ENCODE measurements around the gene PCBP4.

Gene PCBP4

DNA sequence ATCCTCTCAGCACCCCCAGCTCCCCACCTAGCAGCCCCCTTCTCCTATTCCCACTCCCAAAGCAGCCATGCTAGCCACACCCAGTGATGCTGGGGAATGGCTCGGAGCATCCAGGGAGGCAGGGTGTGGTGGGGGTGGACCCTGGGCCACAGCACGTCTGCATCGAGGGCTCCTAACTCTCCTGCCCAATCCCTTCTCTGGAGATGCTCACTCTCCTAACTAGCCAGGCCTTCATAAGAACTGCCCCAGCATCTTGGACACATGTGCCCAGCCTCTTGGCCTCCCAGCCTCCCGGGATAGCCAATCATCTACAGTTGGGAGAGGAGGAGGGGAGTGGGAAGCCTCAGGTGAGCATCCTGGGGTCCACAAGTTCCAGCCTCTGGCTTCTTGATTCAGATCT lies 2.7 kb downstream of the PCBP4 start:
- H2AFZ ChIP-seq (ENCODE audit: low read depth), result no peak overlapping the region
- H3K27me3 ChIP-seq (ENCODE audit: insufficient read depth, low read depth), result no peaks in the 10 kb centered on the region
- no peak overlapping the region for H3K27ac ChIP-seq
- no peak for TF ChIP-seq CTCF (conservative IDR thresholded peaks at IDR 0.05; ENCODE audit: low read depth, low read length)
- no peaks in the 10 kb centered on the region for H4K20me1 ChIP-seq (ENCODE audit: insufficient read depth)
- no peak overlapping the region for H3K9ac ChIP-seq
- no peak overlapping the region for H3K4me2 ChIP-seq
- H3K79me2 ChIP-seq (ENCODE audit: insufficient read depth, low read depth), result no peaks in the 10 kb centered on the region
- no peak overlapping the region for H3K4me3 ChIP-seq (IDR thresholded peaks at IDR 0.05; ENCODE audit: insufficient read depth, low read depth, low read length)
- no peaks in the 10 kb centered on the region for H3K4me1 ChIP-seq (ENCODE audit: low read depth, poor library complexity, severe bottlenecking)
- H3K36me3 ChIP-seq (ENCODE audit: insufficient read depth), result no peaks in the 10 kb centered on the region

DNA sequence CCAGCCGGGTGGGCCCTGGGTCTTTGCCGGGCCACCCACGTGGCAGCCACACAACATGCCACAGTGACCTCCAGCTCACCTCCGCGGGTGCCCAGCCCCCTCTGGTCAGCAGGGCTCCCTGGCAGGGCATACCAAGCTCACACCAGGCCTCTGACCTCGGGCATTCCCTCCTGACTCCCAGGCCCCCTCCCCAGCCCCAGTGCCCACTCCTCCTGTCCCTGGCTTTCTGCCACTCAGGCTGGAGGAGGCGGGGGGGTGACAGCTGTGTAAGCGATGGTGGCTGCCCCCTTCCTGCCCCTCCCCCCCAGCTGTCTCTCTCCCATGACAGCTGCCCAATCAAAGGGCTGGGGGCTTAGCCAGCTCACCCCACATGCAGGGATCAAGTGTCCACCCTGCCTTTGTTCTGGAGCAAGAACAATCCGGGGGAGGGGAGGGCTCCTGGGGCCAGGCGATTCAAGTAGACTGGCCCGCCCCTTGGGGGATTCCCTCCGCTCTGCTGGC lies 3.3 kb downstream of the PCBP4 start:
- Histone ChIP-seq H3K9ac (no peak overlapping the region), H3K79me2 (ENCODE audit: insufficient read depth, low read depth) (no peaks in the 10 kb centered on the region), H3K27me3 (ENCODE audit: insufficient read depth, low read depth) (no peaks in the 10 kb centered on the region), H3K4me1 (ENCODE audit: low read depth, poor library complexity, severe bottlenecking) (no peaks in the 10 kb centered on the region), H3K4me2 (no peak overlapping the region), H3K27ac (no peak overlapping the region), H3K4me3 (IDR thresholded peaks at IDR 0.05; ENCODE audit: insufficient read depth, low read depth, low read length) (no peak overlapping the region), H3K36me3 (ENCODE audit: insufficient read depth) (no peaks in the 10 kb centered on the region), H4K20me1 (ENCODE audit: insufficient read depth) (no peaks in the 10 kb centered on the region), H2AFZ (ENCODE audit: low read depth) (no peak overlapping the region)
- TF ChIP-seq CTCF (conservative IDR thresholded peaks at IDR 0.05; ENCODE audit: low read depth, low read length), result no peak

- no peaks in the 10 kb centered on the region for H3K79me2 ChIP-seq (ENCODE audit: insufficient read depth, low read depth)
- H3K27me3 ChIP-seq (ENCODE audit: insufficient read depth, low read depth), result no peaks in the 10 kb centered on the region
- H3K4me2 ChIP-seq, result no peak overlapping the region
- H2AFZ ChIP-seq (ENCODE audit: low read depth), result no peak overlapping the region
- no peak overlapping the region for H3K27ac ChIP-seq
- no peaks in the 10 kb centered on the region for H3K4me1 ChIP-seq (ENCODE audit: low read depth, poor library complexity, severe bottlenecking)
- no peaks in the 10 kb centered on the region for H4K20me1 ChIP-seq (ENCODE audit: insufficient read depth)
- no peak for TF ChIP-seq CTCF (conservative IDR thresholded peaks at IDR 0.05; ENCODE audit: low read depth, low read length)
- H3K36me3 ChIP-seq (ENCODE audit: insufficient read depth), result no peaks in the 10 kb centered on the region
- H3K9ac ChIP-seq, result no peak overlapping the region
- no peak overlapping the region for H3K4me3 ChIP-seq (IDR thresholded peaks at IDR 0.05; ENCODE audit: insufficient read depth, low read depth, low read length)
These were observed 4.3 kb downstream of the PCBP4 start for GRCh38 chr3:51962854-51963530.

DNA sequence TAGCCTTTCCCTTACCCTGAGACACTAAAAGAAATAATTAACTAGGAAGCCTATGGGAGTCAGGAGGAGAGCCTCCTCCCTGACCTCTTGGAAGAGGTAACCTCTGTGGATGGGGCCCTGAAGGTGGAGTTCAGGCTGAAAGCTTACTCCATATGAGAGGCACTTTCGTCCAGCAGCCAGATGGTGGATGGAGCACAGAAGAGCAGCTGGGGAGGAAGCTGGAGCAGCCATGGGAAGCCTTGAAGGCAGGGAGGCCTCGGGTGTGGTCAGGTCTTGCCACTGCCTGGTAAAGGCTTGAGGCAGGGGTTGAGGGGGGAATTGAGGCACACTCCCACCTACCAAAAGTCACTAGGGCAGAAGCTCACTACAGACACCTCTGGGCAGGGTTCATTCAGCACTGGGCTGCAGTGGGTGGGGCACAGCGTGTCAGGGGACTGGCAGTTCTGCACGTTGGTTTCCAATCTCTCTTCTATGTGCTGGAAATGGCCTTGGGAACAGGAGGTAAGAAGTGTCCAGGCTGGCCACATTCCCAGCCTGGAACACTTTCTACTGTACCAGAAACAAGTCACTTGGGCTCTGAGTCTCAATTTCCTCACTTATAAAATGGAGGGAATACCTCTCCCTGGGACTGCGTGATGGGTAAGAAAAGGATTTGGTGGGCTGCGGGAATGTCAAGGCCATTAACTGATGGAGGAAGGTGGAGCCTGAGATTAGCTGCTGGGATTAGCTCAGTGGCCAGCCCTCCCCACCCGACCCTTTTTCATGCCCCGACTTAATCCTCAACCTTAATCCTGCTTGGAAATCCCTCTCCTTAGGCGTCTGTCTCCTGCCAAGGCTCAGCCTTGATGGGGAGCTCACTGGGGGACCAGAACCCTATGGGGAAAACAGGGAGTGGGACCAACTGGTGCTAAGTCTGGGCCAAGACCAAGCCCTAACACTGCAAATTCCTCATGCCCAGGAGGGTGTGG lies 5.4 kb downstream of the PCBP4 start:
- Histone ChIP-seq H3K36me3 (ENCODE audit: insufficient read depth) (no peaks in the 10 kb centered on the region), H3K4me2 (no peak overlapping the region), H3K4me1 (ENCODE audit: low read depth, poor library complexity, severe bottlenecking) (no peaks in the 10 kb centered on the region), H3K27me3 (ENCODE audit: insufficient read depth, low read depth) (no peaks in the 10 kb centered on the region), H3K79me2 (ENCODE audit: insufficient read depth, low read depth) (no peaks in the 10 kb centered on the region), H3K27ac (no peak overlapping the region), H3K9ac (no peak overlapping the region), H3K4me3 (IDR thresholded peaks at IDR 0.05; ENCODE audit: insufficient read depth, low read depth, low read length) (no peak overlapping the region), H4K20me1 (ENCODE audit: insufficient read depth) (no peaks in the 10 kb centered on the region), H2AFZ (ENCODE audit: low read depth) (no peak overlapping the region)
- no peak for TF ChIP-seq CTCF (conservative IDR thresholded peaks at IDR 0.05; ENCODE audit: low read depth, low read length)
